ENCODE measurements around the gene KCNK18.
"Not testable (repeated sequence)": the region's sequence is repeated elsewhere in the genome, so short reads cannot be mapped to it uniquely, and the experiment has no call there.

Gene KCNK18

GRCh38 chr10:117222976-117223692 is 25.8 kb downstream of the KCNK18 start:
- no peak for DNase-seq

GRCh38 chr10:117223693-117224430 is 26.6 kb downstream of the KCNK18 start:
- no peak for DNase-seq

- no peak for DNase-seq
Observed at GRCh38 chr10:117224881-117225280, 27.6 kb downstream of the KCNK18 start.

- no peak for DNase-seq
Observed at GRCh38 chr10:117226813-117227451, 29.6 kb downstream of the KCNK18 start.

GRCh38 chr10:117228210-117228609 is 30.9 kb downstream of the KCNK18 start:
- no peak for DNase-seq

- DNase-seq, result not testable (repeated sequence)
Observed at GRCh38 chr10:117230107-117230506, 32.8 kb downstream of the KCNK18 start.

GRCh38 chr10:117237401-117237991 is 40.2 kb downstream of the KCNK18 start:
- DNase-seq, result no peak

GRCh38 chr10:117239051-117239450 is 41.8 kb downstream of the KCNK18 start:
- DNase-seq, result no peak

GRCh38 chr10:117239721-117240620 is 42.7 kb downstream of the KCNK18 start:
- no peak for DNase-seq

GRCh38 chr10:117240621-117241529 is 43.6 kb downstream of the KCNK18 start, which contains the start of gene SLC18A2:
TSS of gene SLC18A2 (plus strand) at chr10:117241114. CDS start at chr10:117241694, 580 bp downstream.
- DNase-seq, result no peak

GRCh38 chr10:117241541-117242462 is 44.5 kb downstream of the KCNK18 start:
- no peak for DNase-seq

- DNase-seq, result no peak
Observed at GRCh38 chr10:117242463-117242832, 45.2 kb downstream of the KCNK18 start.

- DNase-seq, result no peak
Observed at GRCh38 chr10:117246997-117247671, 49.8 kb downstream of the KCNK18 start.

- no peak for DNase-seq
Observed at GRCh38 chr10:117248750-117249465, 51.6 kb downstream of the KCNK18 start.

- DNase-seq, result no peak
Observed at GRCh38 chr10:117249493-117250093, 52.3 kb downstream of the KCNK18 start.

GRCh38 chr10:117250411-117250810 is 53.1 kb downstream of the KCNK18 start:
- DNase-seq, result no peak

- DNase-seq, result no peak
Observed at GRCh38 chr10:117253908-117254307, 56.6 kb downstream of the KCNK18 start.

- no peak for DNase-seq
Observed at GRCh38 chr10:117254338-117254737, 57.0 kb downstream of the KCNK18 start.

Data from activated effector memory CD4-positive, alpha-beta T cell treated with Interleukin-2 at 50 U/mL for 16 hours (primary cell).